SK-N-SH (cell line): ENCODE measurements around the gene RPA3. TPM values are rescaled to one million over a fixed set of nuclear protein-coding genes. Genes with fewer than 3 reads are reported as not detected.

ENCODE experiments used
- CTCF ChIA-PET: fragments of 300-600, 350-600 bp; formaldehyde crosslinking; extraction: SDS; loops from one replicate; lab custom pipeline; 2021; lab: Yijun Ruan, JAX
- POLR2A ChIA-PET: fragments of 350-600 bp; sonication (Branson Sonifier 250); formaldehyde crosslinking; extraction: SDS; loops from one replicate; lab custom pipeline; 2020; ENCODE audit warnings: antibody characterized with exemption, inconsistent platforms; lab: Yijun Ruan, JAX
- DNase-seq: peaks from one replicate; pipeline ENCODE4 v3.0.0; 2012
- H2AFZ ChIP-seq: fragments of 200-600 bp; sonication (generic); 2 replicates; pipeline ENCODE4 v1.8.1; 2016; ENCODE audit warnings: antibody characterized with exemption, mild to moderate bottlenecking, low read depth
- H3F3A ChIP-seq: fragments of 200-600 bp; sonication (generic); replicated peaks from 2 replicates; pipeline ENCODE3; 2016; ENCODE audit warnings: antibody characterized with exemption, mild to moderate bottlenecking; ENCODE audit not compliant: insufficient read depth
- H3K27ac ChIP-seq, 2 experiments: fragments of 200-500 bp in 1 of 2; fragments of 200-600 bp in 1 of 2; sonication (Bioruptor generic) in 1 of 2; sonication (generic), shearing (Covaris generic) in 1 of 2; 2 replicates each; pipeline versions ENCODE4 v1.5.1 to v1.6.1; 2014 to 2016; ENCODE audit warnings: low read depth in 2 of 2, inconsistent platforms in 1 of 2, low read length in 1 of 2, mild to moderate bottlenecking in 1 of 2, mixed read lengths in 1 of 2
- H3K27me3 ChIP-seq: fragments of 200-600 bp; sonication (generic), shearing (Covaris generic); 2 replicates; pipeline ENCODE4 v1.6.1; 2016; ENCODE audit warnings: mixed run types; ENCODE audit not compliant: insufficient read depth
- H3K36me3 ChIP-seq, 2 experiments: fragments of 200-500 bp in 1 of 2; fragments of 200-600 bp in 1 of 2; sonication (Bioruptor generic) in 1 of 2; sonication (generic) in 1 of 2; replicated peaks in 1 of 2; 2 replicates each; pipeline versions ENCODE3 to v1.5.1; 2014 to 2016; ENCODE audit warnings: low read length in 1 of 2, mild to moderate bottlenecking in 1 of 2; ENCODE audit not compliant: insufficient read depth in 2 of 2, control insufficient read depth in 1 of 2
- H3K4me1 ChIP-seq, 2 experiments: fragments of 200-500 bp in 1 of 2; fragments of 200-600 bp in 1 of 2; sonication (Bioruptor generic) in 1 of 2; sonication (generic), shearing (Covaris generic) in 1 of 2; 2 replicates each; pipeline versions ENCODE4 v1.5.1 to v1.6.1; 2014 to 2016; ENCODE audit warnings: low read depth in 1 of 2, low read length in 1 of 2, mixed run types in 1 of 2; ENCODE audit not compliant: insufficient read depth in 2 of 2, control insufficient read depth in 1 of 2
- H3K4me2 ChIP-seq: fragments of 200-600 bp; sonication (generic), shearing (Covaris generic); 2 replicates; pipeline ENCODE4 v1.6.1; 2017; ENCODE audit warnings: mixed run types
- H3K4me3 ChIP-seq, 2 experiments: fragments of 200-500 bp in 1 of 2; fragments of 200-600 bp in 1 of 2; sonication (Bioruptor generic) in 1 of 2; sonication (generic), shearing (Covaris generic) in 1 of 2; 2 replicates each; pipeline versions ENCODE4 v1.5.1 to v1.8.1; 2014 to 2016; ENCODE audit warnings: low read depth in 2 of 2, inconsistent platforms in 1 of 2, low read length in 1 of 2, mild to moderate bottlenecking in 1 of 2, mixed read lengths in 1 of 2, moderate library complexity in 1 of 2
- H3K79me2 ChIP-seq: fragments of 200-600 bp; sonication (generic); 2 replicates; pipeline ENCODE4 v1.8.1; 2017; ENCODE audit warnings: mild to moderate bottlenecking; ENCODE audit not compliant: insufficient read depth
- H3K9ac ChIP-seq: fragments of 200-600 bp; sonication (generic); 2 replicates; pipeline ENCODE4 v1.6.1; 2017; ENCODE audit warnings: mixed run types
- H3K9me2 ChIP-seq: fragments of 200-600 bp; sonication (generic); 2 replicates; pipeline ENCODE4 v1.6.1; 2017; ENCODE audit warnings: mixed run types
- H3K9me3 ChIP-seq: fragments of 200-600 bp; sonication (generic); 2 replicates; pipeline ENCODE4 v1.6.1; 2017; ENCODE audit warnings: mixed run types, mild to moderate bottlenecking, moderate library complexity
- H4K20me1 ChIP-seq: fragments of 200-600 bp; sonication (generic); 2 replicates; pipeline ENCODE4 v1.6.1; 2017; ENCODE audit warnings: mild to moderate bottlenecking, mixed run types; ENCODE audit not compliant: insufficient read depth
- CHD2 ChIP-seq: fragments of 150-350 bp; IDR thresholded peaks from 2 replicates; pipeline ENCODE4 v1.6.1; 2018; ENCODE audit warnings: low read length; ENCODE audit not compliant: partially characterized antibody
- EP300 ChIP-seq, 2 experiments: IDR thresholded peaks; 2 replicates each; pipeline versions ENCODE4 v1.4.0 to v1.6.1; 2012; ENCODE audit warnings: borderline replicate concordance in 1 of 2, low read depth in 1 of 2, low read length in 1 of 2
- FOXJ3 ChIP-seq: sonication (generic); formaldehyde crosslinking; IDR thresholded peaks from 2 replicates; pipeline ENCODE4 v1.5.1; 2020; ENCODE audit warnings: mild to moderate bottlenecking, missing genetic modification reagents
- FOXM1 ChIP-seq: IDR thresholded peaks from 2 replicates; pipeline ENCODE4 v1.4.0; 2012; ENCODE audit warnings: low read depth, mild to moderate bottlenecking
- GATA2 ChIP-seq: sonication (generic); formaldehyde crosslinking; IDR thresholded peaks from 2 replicates; pipeline ENCODE4 v1.5.0; 2020; ENCODE audit warnings: mild to moderate bottlenecking, missing genetic modification reagents
- IRF3 ChIP-seq: fragments of 150-350 bp; IDR thresholded peaks from 2 replicates; pipeline ENCODE4 v1.6.1; 2016; ENCODE audit warnings: mild to moderate bottlenecking, low read depth, low read length
- MAX ChIP-seq: IDR thresholded peaks from 2 replicates; pipeline ENCODE4 v1.4.0; 2012; ENCODE audit warnings: low read depth
- MXI1 ChIP-seq: IDR thresholded peaks from 2 replicates; pipeline ENCODE4 v1.6.1; 2012; ENCODE audit warnings: mild to moderate bottlenecking, low read depth, low read length, improper control_type of control experiment
- NRF1 ChIP-seq: IDR thresholded peaks from 2 replicates; pipeline ENCODE4 v1.6.1; 2012; ENCODE audit warnings: low read depth, mild to moderate bottlenecking, low read length
- RAD21 ChIP-seq: IDR thresholded peaks from 2 replicates; pipeline ENCODE4 v1.6.1; 2012; ENCODE audit warnings: mild to moderate bottlenecking, low read length
- RCOR1 ChIP-seq: fragments of 150-350 bp; IDR thresholded peaks from 2 replicates; pipeline ENCODE4 v1.6.1; 2017; ENCODE audit warnings: antibody characterized with exemption, low read length
- RFX5 ChIP-seq: IDR thresholded peaks from 2 replicates; pipeline ENCODE4 v1.6.1; 2012; ENCODE audit warnings: mild to moderate bottlenecking, improper control_type of control experiment, low read length
- TCF12 ChIP-seq: IDR thresholded peaks from 2 replicates; pipeline ENCODE4 v1.4.0; 2012
- TEAD4 ChIP-seq: IDR thresholded peaks from 2 replicates; pipeline ENCODE4 v1.4.0; 2012; ENCODE audit warnings: mild to moderate bottlenecking, borderline replicate concordance; ENCODE audit not compliant: insufficient read depth
- ZBTB33 ChIP-seq: IDR thresholded peaks from 2 replicates; pipeline ENCODE4 v1.4.0; 2012; ENCODE audit warnings: low read depth, borderline replicate concordance
- WGBS: methylation state at CpG from one replicate; pipeline ENCODE4 v1.1.6; 2017; ENCODE audit warnings: low lambda C conversion rate; 5-methylcytosine and 5-hydroxymethylcytosine counted together
- polyA plus RNA-seq, 3 experiments: library from polyadenylated mRNA; depleted of rRNA; stranded (reverse); fragments of >200 nt; gene quantifications; 2 replicates each; pipeline ENCODE4 v1.2.3, GENCODE V29; 2012

The RPA3 gene
- polyA plus RNA-seq, 1 of the 3 experiments (the other 2 are of a cell fraction) = 39.0 TPM

GRCh38 chr7:7628476-7628875 is 89.9 kb downstream of the RPA3 start:
- 19% methylated on average over 1 of the region's 1 CpG for WGBS
- H3K9me3 ChIP-seq = no peaks in the 10 kb centered on the region
- H3K27me3 ChIP-seq = no peaks in the 10 kb centered on the region
- no peak overlapping the region for H3K4me2 ChIP-seq
- no peaks in the 10 kb centered on the region for H3K9me2 ChIP-seq
- H3K4me3 ChIP-seq = no peak overlapping the region
- ChIA-PET CTCF (interaction anchor here (0.8 to 1.8 kb wide), 3 partner anchors 11 to 53 kb away, joined by 3 to 6 read pairs (median 3); no protein-coding TSS in a partner anchor), POLR2A (no interaction called here)
- H4K20me1 ChIP-seq = no peaks in the 10 kb centered on the region
- no peak overlapping the region; a peak in 1 of 4 replicates for H3K27ac ChIP-seq
- H3K79me2 ChIP-seq = no peaks in the 10 kb centered on the region
- H2AFZ ChIP-seq = no peak overlapping the region
- DNase-seq = no peak
- no peaks in the 10 kb centered on the region; a peak in 1 of 4 replicates for H3K4me1 ChIP-seq
- H3K9ac ChIP-seq = no peak overlapping the region
- H3F3A ChIP-seq = no peaks in the 10 kb centered on the region
- TF ChIP-seq RFX5 = no peak
- TF ChIP-seq GATA2 (CRISPR knock-in tag) = peak; percentile 42; the same call in 1 of the 2 replicates
- H3K36me3 ChIP-seq = no peaks in the 10 kb centered on the region

GRCh38 chr7:7620644-7621210 is 97.7 kb downstream of the RPA3 start:
- ChIA-PET CTCF (interaction anchor here (1.0 to 1.4 kb wide), 6 partner anchors 9 to 641 kb away, joined by 3 to 9 read pairs (median 5); partner anchors contain the start of gene ICA1), POLR2A (interaction anchor here (0.7 to 1.8 kb wide), 5 partner anchors 20 to 641 kb away, joined by 3 to 8 read pairs (median 5); partner anchors contain the start of gene UMAD1)
- peaks cover 0 to 15% of the 10 kb centered on the region in 2 experiments; a peak in 2 of 4 replicates for H3K4me1 ChIP-seq
- TF ChIP-seq MAX (no peak), TEAD4 (peak; percentile 56; the same call in 1 of the 2 replicates), RAD21 (peak; percentile 23), TCF12 (peak; percentile 33; the same call in 1 of the 2 replicates), GATA2 (CRISPR knock-in tag) (peak; percentile 93), CHD2 (peak; percentile 35), NRF1 (no peak), FOXJ3 (peak; percentile 98), FOXM1 (0 out of 2 replicates have a peak, but pooled peaks have one; percentile 28), EP300 (IDR thresholded peaks at IDR 0.05; ENCODE audit: borderline replicate concordance in 1 of 2, low read depth in 1 of 2, low read length in 1 of 2) (peak in 1 of 2 experiments; percentile 87; a peak in 2 of 4 replicates), MXI1 (peak; percentile 39; the same call in 1 of the 2 replicates), RCOR1 (0 out of 2 replicates have a peak, but pooled peaks have one; percentile 29), IRF3 (no peak), ZBTB33 (no peak)
- H3K9me2 ChIP-seq = no peaks in the 10 kb centered on the region
- peak overlapping the region in 1 of 2 experiments; percentile 96; a peak in 2 of 4 replicates for H3K27ac ChIP-seq
- no peaks in the 10 kb centered on the region for H3K79me2 ChIP-seq
- H3K4me2 ChIP-seq = no peak overlapping the region
- no peaks in the 10 kb centered on the region for H4K20me1 ChIP-seq
- H3K9ac ChIP-seq = no peak overlapping the region
- DNase-seq = peak; percentile 50
- no peaks in the 10 kb centered on the region for H3K36me3 ChIP-seq
- H2AFZ ChIP-seq = no peak overlapping the region
- no peaks in the 10 kb centered on the region for H3F3A ChIP-seq
- no peaks in the 10 kb centered on the region for H3K27me3 ChIP-seq
- no peak overlapping the region for H3K4me3 ChIP-seq
- no peaks in the 10 kb centered on the region for H3K9me3 ChIP-seq
